HEK293T (cell line): Measurements from ENCODE around the gene DSG4.

ENCODE experiments used
- ARNT ChIP-seq: fragments of 450-650 bp; IDR thresholded peaks from 2 replicates; pipeline ENCODE4 v1.6.1; 2017; ENCODE audit warnings: mild to moderate bottlenecking
- FOXM1 ChIP-seq: fragments of 450-650 bp; IDR thresholded peaks from 2 replicates; pipeline ENCODE4 v1.6.1; 2017; ENCODE audit warnings: mild to moderate bottlenecking, borderline replicate concordance
- SP1 ChIP-seq: fragments of 450-650 bp; IDR thresholded peaks from 2 replicates; pipeline ENCODE4 v1.6.1; 2017
- TARDBP ChIP-seq: fragments of 450-650 bp; IDR thresholded peaks from 2 replicates; pipeline ENCODE4 v1.6.1; 2016

DNA sequence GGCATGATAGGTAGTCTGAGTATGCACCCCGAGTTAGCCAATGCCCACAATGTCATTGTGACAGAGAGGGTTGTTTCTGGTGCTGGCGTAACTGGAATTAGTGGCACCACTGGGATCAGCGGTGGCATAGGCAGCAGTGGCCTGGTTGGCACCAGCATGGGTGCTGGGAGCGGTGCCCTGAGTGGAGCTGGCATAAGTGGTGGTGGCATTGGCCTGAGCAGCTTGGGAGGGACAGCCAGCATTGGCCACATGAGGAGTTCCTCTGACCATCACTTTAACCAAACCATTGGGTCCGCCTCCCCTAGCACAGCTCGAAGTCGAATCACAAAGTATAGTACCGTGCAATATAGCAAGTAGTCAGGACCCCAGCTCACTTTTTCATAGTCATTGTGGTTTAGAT is 21.6 kb upstream of the DSG4 start:
- TF ChIP-seq FOXM1 (no peak), SP1 (no peak), TARDBP (no peak), ARNT (no peak)
